ENCODE results near the gene STK4.

STK4 gene

DNA sequence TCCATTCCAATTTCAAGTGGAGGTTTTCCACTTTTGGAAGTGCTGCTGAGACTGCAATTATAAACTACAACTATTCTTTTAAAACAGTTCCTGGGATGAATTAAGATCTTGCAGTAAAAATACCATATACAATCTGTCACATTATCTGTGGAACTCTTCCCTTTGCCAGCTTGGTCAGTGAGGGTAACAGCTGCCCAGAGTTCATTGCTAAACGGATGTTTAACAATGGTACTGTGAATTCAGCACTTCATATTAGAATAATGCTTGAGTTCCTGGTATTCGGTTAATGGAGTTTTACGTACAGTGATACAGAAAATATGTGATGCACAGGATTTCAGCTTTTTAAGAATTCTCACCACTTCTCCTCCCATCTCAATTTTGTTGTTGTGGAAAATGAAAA lies 83.1 kb downstream of the STK4 start:
- DNase-seq (ENCODE audit: low read depth): no peak
- TF ChIP-seq CTCF (IDR thresholded peaks at IDR 0.05; ENCODE audit: control insufficient read depth, extremely low read depth, insufficient read depth): no peak
- H3K4me3 ChIP-seq (ENCODE audit: low read depth, low read length): no peak overlapping the region

GRCh38 chr20:45049904-45050471 lies 83.7 kb downstream of the STK4 start:
- H3K4me3 ChIP-seq (ENCODE audit: low read depth, low read length): no peak overlapping the region
- TF ChIP-seq CTCF (IDR thresholded peaks at IDR 0.05; ENCODE audit: control insufficient read depth, extremely low read depth, insufficient read depth): no peak
- no peak for DNase-seq (ENCODE audit: low read depth)

DNA sequence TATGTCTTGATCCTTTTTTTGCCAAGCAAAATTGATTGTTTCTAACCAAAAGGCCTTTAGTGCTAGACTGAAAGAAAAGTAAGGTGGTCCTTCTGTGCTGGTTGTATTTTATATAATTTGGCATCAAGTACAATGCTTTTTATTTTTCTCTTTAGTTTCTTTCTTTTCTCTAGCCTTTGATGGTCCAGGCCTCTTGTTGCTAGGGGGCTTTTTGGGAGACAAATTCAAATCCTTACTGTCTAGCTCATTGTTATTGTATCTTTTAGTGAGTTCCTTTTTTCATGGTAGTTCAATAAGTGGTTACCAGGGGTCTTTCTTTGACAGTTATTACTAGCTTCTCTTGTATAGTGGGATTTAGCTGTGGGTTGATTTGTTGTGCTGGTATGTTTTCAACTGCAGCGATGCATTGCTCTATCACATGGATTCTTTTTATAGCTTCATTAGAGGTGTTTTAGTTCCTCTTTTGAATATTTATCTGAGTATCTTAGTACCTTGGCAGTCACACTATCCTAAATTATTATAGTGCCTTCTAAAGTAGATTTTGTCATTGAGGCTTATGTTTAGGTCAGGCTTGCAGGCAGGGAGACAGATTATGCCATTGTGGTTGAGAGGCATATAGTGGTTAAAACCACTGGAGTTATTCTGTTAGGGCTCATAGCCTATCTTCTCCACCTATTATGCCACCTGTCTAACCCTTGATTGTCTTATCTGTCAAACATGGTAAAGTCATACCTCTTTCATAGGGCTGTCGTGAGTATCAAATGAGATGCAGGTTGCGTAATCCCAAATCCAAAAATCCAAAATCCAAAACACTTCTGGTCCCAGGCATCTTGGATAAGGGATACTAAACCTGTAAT lies 85.1 kb downstream of the STK4 start:
- DNase-seq (ENCODE audit: low read depth): no peak
- H3K4me3 ChIP-seq (ENCODE audit: low read depth, low read length): no peak overlapping the region
- no peak for TF ChIP-seq CTCF (IDR thresholded peaks at IDR 0.05; ENCODE audit: control insufficient read depth, extremely low read depth, insufficient read depth)

GRCh38 chr20:45052698-45053429 lies 86.6 kb downstream of the STK4 start:
- DNase-seq (ENCODE audit: low read depth): peak; percentile 22
- TF ChIP-seq CTCF (IDR thresholded peaks at IDR 0.05; ENCODE audit: control insufficient read depth, extremely low read depth, insufficient read depth): no peak
- H3K4me3 ChIP-seq (ENCODE audit: low read depth, low read length): no peak overlapping the region

DNA sequence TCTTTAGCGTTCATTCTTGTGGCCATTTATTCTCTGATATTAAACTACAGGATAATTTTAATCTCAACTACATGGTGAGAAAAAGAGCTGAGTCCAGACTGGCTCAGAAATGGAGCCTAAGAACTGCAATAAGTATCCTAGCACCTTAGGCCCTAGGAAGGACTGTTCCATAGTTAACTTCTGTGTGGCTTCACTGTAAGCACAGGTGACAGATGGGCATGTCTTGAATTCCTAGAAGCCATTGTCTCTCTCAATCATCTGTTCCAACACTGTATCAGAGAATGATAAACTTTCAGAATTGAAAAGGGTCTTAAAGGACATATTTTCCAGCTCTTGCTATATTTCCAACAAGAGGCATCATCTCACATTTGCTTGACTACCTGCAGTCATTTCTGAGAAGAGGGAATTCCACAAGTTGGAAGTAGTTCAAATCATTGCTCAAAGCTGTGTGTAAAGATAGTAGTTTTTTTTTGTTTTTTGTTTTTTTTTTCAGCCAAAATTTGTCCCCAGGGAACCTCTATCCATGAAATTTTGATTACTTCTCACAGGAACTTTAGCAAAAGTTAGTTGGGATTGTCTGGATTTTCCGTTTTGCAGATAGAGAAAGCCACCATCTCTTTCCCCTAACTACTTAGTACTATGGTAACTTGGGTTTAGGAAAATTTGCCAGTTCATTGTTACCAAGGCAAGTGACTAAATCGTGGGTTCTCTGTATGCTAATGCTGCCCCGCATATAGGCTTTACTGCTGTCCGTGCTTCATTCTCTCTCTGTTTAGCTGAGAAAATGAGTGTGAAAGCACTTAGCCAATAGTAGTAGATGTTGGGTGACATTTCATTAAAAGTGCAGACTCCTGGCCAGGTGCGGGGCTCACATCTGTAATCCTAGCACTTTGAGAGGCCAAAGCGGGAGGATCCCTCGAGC lies 87.4 kb downstream of the STK4 start:
- TF ChIP-seq CTCF (IDR thresholded peaks at IDR 0.05; ENCODE audit: control insufficient read depth, extremely low read depth, insufficient read depth): no peak
- DNase-seq (ENCODE audit: low read depth): no peak
- H3K4me3 ChIP-seq (ENCODE audit: low read depth, low read length): no peak overlapping the region

- H3K4me3 ChIP-seq (ENCODE audit: low read depth, low read length): no peak overlapping the region
- TF ChIP-seq CTCF (IDR thresholded peaks at IDR 0.05; ENCODE audit: control insufficient read depth, extremely low read depth, insufficient read depth): no peak
- no peak for DNase-seq (ENCODE audit: low read depth)
These were observed 88.7 kb downstream of the STK4 start for GRCh38 chr20:45055056-45055455.

Data from LNCaP clone FGC (cell line).